T-helper 2 cell treated with Interferon-gamma antibody and Interleukin-4, amounts not matched to agents 100 ng/mL and 5 ng/mL, for 36 hours (primary cell): Measurements from ENCODE around the gene ERLEC1. TPM values are rescaled to one million over a fixed set of nuclear protein-coding genes. Genes with fewer than 3 reads are reported as not detected.
"Not testable (repeated sequence)": the region's sequence is repeated elsewhere in the genome, so short reads cannot be mapped to it uniquely, and the experiment has no call there.

ENCODE experiments used
- intact Hi-C: fragments of 100-400 bp; cut with micrococcal nuclease; formaldehyde crosslinking; loops from one replicate; pipeline ENCODE4 v1.15.1; 2023
- total RNA-seq: library from RNA; stranded (reverse); gene quantifications from 2 replicates; pipeline ENCODE4 v1.2.3, GENCODE V29; 2022

ERLEC1 gene
- total RNA-seq, 1 donor from 2014 or later: 28.1 TPM

DNA sequence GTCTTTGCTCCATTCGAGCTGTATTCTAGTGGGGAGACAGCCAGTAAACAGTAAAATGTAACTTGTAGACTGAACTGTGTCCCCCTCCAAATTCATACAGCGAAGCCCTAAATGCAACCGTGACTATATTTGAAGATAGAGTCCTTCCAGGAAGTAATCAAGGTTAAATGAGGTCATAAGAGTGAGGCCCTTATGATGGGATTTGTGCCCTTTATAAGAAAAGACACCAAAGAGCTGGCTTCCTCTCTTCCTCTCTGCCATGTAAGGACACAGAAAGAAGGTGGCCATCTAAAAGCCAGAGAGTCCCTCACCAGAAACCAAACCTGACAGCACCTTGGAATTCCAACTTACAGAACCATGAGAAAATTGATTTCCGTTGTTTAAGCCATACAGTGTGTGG, 41.5 kb downstream of the ERLEC1 start:
- intact Hi-C loops: no loop called here

DNA sequence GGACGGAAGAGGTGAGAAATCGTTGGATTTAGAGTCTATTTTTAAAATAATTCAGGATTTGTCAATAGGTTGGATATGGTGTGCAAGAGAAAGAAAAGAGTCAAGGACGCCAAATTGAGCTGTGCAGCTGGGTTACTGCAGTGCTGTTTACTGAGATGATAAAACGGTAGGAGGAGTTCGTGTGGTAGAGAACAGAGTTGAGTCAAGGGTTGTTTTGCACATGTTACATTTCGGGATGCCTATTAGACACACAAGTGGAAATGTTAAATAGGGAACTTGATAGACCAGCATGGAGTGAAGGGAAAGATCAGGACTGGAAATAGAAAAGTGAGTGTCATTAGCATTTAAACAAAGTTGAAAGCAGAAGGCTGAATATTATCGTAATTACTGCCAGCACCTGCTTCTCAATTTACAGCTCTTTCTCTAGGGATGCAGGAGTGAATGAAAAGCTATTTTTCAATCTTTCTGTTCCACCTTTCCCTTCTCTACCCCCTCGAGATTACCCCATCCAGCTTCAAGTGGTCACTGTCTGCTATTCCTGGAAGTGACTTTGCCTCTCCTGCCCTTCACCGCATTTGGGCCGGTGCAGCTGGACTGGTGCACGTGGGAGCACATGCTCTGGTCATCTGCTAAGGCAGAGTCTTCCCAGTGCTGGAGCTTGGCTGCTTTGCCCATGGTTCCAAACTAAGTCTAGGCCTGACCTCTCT, 42.6 kb downstream of the ERLEC1 start:
- intact Hi-C loops: no loop called here

DNA sequence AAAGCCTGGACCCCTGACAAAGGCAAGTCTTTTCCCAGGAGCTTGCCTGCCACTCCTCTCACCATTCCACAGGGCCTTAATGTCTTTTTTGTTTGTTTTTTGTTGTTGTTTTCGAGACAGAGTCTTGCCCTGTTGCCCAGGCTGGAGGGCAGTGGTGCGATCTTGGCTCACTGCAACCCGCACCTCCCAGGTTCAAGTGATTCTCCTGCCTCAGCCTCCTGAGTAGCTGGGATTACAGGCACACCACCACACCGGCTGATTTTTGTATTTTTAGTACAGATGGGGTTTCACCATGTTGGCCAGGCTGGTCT, 43.1 kb downstream of the ERLEC1 start:
- intact Hi-C loops: not testable (repeated sequence)

DNA sequence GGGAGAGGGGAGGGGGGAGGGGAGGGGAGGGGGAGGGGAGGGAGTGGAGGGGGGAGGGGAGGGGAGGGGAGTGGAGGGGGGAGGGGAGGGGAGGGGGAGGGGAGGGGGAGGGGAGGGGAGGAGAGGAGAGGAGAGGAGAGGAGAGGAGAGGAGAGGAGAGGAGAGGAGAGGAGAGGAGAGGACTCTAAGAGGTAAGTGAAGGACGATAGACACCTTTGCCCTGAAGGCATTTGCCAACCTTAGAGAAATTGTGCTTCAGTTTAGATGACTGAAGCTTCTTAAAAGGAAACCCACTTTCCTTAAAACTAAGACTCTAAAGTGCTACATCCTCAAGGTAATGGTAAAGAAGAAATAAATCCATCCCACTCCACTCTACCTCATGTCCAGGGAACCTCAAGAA, 53.7 kb downstream of the ERLEC1 start:
- intact Hi-C loops: no loop called here

DNA sequence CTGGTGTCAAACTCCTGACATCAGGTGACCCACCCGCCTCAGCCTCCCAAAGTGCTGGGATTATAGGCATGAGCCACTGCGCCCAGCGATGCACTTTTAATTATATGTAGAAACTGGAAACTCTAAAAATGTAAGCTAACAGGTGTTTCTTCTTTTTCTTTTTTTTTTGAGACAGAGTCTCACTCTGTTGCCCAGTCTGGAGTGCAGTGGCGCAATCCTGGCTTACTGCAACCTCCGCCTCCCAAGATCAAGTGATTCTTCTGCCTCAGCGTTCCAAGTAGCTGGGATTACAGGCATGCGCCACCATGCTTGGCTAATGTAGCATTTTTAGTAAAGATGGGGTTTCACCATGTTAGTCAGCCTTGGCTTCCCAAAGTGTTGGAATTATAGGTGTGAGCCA, 54.8 kb downstream of the ERLEC1 start:
- intact Hi-C loops: not testable (repeated sequence)

DNA sequence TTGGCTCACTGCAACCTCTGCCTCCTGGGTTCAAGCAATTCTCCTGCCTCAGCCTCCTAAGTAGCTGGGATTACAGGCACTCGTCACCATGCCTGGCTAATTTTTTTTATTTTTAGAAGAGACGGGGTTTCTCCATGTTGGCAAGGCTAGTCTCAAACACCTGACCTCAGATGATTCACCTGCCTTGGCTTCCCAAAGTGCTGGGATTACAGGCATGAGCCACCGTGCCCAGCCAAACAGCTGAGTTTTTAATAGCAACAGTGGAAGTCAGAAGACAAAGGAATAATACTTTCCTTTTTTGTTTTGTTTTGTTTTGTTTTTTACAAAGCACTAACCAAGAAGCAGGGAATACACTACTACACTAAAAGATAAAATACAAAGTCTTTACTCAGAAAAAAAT, 56.0 kb downstream of the ERLEC1 start:
- intact Hi-C loops: no loop called here

DNA sequence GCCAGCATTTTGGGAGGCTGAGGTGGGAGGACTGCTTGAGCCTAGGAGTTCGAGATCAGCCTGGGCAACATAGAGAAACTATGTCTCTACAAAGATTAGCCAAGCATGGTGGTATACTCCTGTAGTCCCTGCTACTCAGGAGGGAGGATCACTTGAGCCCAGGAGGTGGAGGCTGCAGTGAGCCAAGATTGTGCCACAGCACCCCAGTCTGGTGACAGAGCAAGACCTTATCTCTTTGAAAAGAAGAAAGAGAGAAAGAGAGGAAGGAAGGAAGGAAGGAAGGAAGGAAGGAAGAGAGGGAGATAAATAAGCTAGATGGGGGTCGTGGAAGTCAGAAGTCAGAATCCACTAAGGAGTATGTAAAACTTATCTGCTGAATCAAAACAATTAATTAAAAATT, 56.8 kb downstream of the ERLEC1 start:
- intact Hi-C loops: no loop called here

DNA sequence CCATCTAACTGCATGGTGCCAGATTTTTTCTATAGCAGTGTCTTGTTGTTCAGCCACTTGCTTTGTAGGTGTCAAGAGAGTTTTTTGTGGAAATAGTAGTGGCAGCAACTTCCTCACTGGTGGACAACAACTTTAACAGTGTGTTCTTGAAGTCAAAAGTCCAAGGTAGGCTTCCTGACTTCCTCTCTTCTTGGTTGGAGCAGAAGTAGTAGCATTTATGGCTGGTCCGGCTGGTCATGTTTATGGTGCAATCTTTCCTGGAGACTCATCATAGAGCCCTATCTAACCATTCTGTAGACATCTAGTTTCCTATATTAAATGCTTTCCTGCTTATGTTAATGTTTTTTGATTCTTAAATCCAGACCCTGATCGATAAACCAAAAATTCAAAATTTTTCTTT, 61.2 kb downstream of the ERLEC1 start:
- intact Hi-C loops: no loop called here

DNA sequence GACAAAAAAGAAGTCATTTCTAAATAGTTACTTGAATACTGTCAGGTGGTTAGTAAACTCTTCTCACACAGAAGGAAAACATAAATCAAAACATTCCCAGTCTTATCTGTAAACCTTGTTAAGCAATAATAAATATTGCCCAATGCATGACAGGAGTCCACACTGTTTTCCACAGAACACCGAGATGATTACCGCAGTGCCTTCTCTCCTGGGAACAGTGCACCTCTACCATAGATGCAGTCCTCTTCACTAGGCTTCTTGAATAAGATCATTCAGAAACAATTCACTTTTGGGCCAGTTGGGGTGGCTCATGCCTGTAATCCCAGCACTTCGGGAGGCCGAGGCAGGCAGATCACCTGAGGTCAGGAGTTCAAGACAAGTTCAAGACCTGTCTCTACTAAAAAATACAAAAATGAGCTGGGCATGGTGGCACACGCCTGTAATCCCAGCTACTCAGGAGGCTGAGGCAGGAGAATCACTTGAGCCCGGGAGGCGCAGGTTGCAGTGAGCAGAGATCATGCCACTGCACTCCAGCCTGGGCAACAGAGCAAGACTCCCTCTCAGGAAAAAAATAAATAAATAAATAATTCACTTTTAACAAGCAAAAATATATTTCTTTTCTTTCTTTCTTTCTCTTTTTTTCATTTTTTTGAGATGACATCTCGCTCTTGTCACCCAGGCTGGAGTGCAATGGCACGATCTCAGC, 64.4 kb downstream of the ERLEC1 start:
- intact Hi-C loops: not testable (repeated sequence)

DNA sequence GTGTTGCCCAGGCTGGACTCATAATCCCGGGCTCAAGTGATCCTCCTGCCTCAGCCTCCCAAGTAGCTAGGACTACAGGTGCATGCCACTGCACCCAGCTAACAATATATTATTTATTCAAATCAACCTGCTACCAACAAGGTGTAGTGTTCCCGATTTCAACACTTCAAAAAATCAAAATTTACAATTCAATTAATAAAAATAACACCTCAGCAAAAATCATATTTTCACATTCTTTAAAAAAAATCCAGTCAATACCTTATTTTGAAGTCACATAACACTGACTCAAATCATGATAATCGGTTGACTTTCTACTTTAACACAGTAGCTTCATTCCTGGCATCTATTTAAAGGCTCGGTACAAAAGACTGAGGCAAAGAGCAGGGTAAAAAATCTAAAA, 65.7 kb downstream of the ERLEC1 start:
- intact Hi-C loops: no loop called here

DNA sequence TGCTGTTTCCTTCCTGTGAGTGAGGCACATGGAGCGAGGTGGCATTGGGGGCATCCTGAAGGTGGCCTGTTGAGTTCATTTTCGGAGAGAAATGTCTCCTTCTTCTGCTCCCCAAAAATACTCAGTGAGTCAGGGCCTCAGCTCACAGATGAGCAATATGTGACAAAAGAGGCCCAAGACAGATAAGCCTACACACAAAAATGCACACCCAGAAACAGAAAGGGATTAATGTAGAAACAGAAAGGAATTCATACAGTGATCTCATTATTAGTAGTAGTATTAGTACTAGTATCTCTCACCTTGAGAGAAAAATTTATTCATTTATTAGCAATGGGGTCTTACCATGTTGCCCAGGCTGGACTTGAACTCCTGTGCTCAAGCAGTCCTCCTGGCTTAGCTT, 67.8 kb downstream of the ERLEC1 start:
- intact Hi-C loops: no loop called here

DNA sequence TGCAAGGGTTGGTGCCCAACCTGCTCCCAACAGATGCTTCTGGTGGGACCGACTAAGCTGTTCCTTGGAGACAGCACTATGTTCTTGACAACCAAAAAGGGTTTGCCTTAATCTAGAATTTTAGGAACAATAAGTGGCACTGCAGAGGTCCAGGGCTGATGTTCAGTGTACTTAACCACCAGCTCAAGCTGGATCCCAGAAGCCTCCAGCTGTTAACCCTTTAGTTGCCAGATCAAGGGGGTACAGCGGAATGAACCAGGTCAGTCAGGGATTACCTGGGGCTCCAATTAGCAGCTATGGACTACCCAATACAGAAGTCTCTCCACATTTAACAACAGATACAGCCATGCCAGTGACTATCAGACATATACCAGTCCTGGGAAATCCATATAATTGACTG, 69.4 kb downstream of the ERLEC1 start:
- intact Hi-C loops: no loop called here

DNA sequence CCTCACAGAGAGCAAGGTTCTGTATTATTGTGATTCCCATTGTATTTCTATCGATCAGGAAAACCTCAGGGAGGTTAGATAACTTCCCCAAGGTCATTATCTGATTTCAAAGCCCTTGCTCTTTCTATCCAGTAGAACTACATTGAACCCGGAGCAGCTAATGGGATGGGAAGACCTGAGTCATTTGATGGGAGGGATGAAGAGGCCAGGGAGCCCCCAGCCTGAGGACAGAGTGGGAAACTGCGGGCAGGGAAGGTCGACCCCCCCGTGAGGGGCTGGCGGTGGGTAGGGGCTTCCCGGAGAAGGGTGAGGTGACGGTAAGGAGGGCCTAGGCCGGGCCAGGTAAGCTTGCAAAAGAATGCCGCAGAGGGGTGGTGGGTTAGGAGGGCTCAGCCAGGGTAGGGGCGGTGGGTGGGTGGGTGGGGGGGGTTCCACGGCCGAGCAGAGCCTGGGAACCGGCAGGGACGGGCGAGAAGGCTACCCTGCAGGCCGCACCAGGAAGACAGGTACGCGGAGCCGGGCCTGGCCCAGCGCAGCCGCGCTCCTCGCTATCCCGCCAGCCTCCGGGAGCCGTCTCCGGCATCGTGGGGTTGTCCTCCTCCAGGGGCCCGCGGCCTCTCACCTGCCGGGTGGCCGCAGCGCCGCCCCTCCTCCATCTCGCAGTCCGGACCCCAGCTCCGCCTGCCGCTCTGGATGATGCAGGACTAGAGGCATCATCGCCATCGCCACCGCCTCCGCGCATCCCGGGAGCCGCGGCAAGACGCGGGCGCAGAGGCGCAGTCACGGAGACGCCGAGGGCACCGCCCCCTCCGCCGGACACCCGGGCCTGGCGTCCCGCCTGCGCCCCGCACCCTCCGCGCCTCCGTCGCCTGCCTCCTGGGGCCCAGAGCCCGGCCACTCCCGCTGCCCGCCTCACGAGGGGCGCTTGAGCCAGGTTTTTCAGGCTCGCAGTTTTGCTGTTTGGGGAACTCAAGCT, 72.7 kb downstream of the ERLEC1 start, which contains the start of gene GPR75:
GPR75 (minus strand) TSS at position 762 of the 976 bp plus-strand sequence. CDS start 5,211 bp downstream, outside the sequence.
- intact Hi-C loops: no loop called here

DNA sequence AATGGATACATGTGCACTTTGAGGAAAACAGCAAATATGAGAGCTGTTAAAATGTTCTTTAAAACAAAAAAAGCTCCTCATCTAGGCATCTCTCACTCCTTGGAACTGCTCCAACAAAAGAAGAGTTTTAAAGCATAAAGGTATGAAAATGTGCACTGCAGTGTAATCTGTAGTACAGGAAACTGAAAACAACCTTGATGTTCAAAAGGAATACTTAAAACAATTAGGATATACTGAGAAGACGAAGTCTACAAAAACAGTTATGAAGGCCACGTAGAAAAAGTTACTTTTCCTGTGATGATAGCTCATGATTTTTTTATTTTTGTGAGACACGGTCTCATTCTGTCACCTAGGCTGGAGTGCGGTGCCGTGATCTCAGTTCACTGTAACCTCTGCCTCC, 75.0 kb downstream of the ERLEC1 start:
- intact Hi-C loops: no loop called here

DNA sequence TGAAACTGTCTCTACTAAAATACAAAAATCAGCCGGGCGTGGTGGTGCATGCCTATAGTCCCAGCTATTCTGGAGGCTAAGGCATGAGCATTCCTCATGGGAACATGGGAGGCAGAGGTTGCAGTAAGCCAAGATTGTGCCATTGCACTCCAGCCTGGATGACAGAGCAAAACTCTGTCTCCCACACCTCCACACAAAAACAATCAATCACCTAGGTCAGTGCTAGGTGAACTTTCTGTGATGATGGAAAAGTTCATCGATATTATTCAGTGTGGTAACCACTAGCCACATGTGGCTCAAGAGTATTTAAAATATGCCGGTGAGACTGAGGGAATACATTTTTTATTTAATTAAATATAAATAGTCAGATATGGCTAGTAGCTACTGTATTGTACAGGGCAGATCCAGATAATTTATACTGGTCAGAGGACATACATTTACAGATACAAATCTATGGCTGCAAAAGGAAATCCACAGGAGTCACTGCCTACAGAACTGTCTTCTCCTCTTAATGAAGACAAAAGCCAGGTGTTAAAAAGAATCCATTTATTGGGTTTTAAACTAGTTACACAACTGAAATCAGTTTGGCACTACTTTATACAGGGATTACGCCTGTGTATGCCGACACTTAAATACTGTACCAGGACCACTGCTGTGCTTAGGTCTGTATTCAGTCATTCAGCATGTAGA, 76.8 kb downstream of the ERLEC1 start:
- intact Hi-C loops: no loop called here

DNA sequence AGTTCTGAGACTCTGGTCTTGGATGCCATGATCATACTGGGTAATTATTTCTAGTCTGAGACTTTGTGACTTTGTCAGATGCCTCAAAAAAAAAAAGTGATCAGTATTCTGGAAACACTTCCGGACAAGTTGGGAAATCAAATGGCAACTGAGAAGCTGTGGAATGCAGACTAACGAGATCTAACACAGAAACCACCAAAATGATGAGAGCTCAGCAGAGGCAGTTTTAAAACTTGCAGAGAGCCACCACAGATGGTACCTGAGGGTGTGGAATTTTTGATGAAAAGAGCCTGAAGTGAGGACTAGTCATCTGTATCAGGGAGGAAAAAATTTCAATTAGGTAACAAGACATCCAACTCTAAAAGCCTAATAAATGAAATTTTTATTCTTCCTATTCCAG, 78.4 kb downstream of the ERLEC1 start:
- intact Hi-C loops: no loop called here

DNA sequence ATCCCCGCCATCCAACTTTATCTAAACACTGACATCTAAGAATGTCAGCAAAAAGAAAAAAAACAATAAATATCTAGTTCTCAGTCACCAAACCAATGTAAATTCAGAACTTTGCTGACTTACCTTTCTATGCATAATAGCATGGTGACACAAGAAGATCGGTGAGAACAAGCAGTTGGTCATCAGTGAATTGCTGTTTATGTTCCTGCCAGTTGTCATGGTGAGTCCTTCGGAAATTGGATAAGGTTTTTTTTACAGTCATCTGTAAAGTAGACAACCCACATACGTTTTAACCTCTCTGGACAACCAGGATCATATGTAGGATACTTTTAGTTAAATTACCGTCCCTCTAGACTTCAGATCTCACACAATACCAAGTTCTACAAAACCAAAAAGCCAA, 79.1 kb downstream of the ERLEC1 start:
- intact Hi-C loops: no loop called here

DNA sequence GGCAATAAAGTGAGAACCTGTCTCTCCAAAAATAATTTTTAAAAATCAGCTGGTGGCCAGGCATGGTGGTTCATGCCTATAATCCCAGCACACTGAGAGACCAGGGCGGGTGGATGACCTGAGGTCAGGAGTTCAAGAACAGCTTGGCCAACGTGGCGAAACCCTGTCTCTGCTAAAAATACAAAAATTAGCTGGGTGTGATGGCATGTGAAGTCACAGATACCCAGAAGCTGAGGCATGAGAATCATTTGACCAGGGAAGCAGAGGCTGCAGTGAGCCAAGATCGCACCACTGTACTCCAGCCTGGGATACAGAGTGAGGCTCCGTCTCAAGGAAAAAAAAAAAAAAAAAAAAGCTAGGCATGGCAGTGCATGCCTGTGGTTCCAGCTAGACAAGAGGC, 80.3 kb downstream of the ERLEC1 start:
- intact Hi-C loops: no loop called here

DNA sequence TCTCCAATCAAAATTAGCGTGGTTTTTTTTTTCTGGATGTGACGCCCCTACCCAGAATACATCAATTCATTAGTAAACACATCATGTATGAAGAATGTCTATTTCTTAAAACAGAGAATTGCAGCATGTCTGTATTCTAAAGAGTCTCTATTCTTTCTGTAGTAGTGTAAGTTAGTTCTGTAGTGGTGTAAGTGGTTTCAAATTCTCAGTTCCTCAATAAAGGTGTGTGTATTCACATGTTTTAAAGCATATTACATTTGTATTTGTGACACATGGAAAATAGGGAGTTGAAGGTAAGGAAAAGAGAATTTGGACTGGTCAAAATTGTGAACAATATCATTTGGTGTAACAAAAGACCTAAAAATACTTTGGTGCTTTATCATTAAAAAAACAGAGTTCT, 80.9 kb downstream of the ERLEC1 start:
- intact Hi-C loops: no loop called here
